Lung (tissue), 12 donors: Measurements from ENCODE around the gene DHRS12. TPM values are rescaled to one million over a fixed set of nuclear protein-coding genes. Genes with fewer than 3 reads are reported as not detected.

Experiments used
- ATAC-seq: fragments of 200-7000 bp; cut with Tn5 transposase; one replicate; pipeline ENCODE4 v1.9.1; 2020; ENCODE audit warnings: moderate number of reproducible peaks; ENCODE audit not compliant: insufficient read depth, low FRiP score
- DNase-seq, 3 donors: peaks; one replicate each; pipeline ENCODE4 v3.0.0-alpha.2; 2013 to 2017
- H3K27ac ChIP-seq, 2 donors: one replicate each; pipeline ENCODE4 v1.5.1; 2013; ENCODE audit warnings: mild to moderate bottlenecking in 2 of 2, moderate library complexity in 2 of 2, control low read depth in 1 of 2, inconsistent platforms in 1 of 2, low read depth in 1 of 2, low read length in 1 of 2
- H3K27me3 ChIP-seq, 3 donors: one replicate each; pipeline ENCODE4 v1.5.1; 2013; ENCODE audit warnings: low read length in 2 of 3; ENCODE audit not compliant: control insufficient read depth in 3 of 3, insufficient read depth in 3 of 3
- H3K36me3 ChIP-seq, 4 donors: one replicate each; pipeline ENCODE4 v1.5.1; 2013; ENCODE audit warnings: low read length in 4 of 4, mild to moderate bottlenecking in 1 of 4, moderate library complexity in 1 of 4; ENCODE audit not compliant: control insufficient read depth in 4 of 4, insufficient read depth in 4 of 4
- H3K4me1 ChIP-seq, 5 donors: one replicate each; pipeline ENCODE4 v1.5.1; 2013; ENCODE audit warnings: low read length in 5 of 5, mild to moderate bottlenecking in 2 of 5, moderate library complexity in 1 of 5; ENCODE audit not compliant: control insufficient read depth in 5 of 5, insufficient read depth in 5 of 5
- H3K4me3 ChIP-seq: one replicate; pipeline ENCODE4 v1.5.1; 2013; ENCODE audit warnings: mild to moderate bottlenecking, control low read depth, moderate library complexity
- H3K9ac ChIP-seq, 2 donors: one replicate each; pipeline ENCODE4 v1.5.1; 2013; ENCODE audit warnings: low read length in 2 of 2, control low read depth in 1 of 2; ENCODE audit not compliant: insufficient read depth in 1 of 2
- H3K9me3 ChIP-seq, 4 donors: one replicate each; pipeline ENCODE4 v1.5.1; 2013; ENCODE audit warnings: low read length in 3 of 4, mild to moderate bottlenecking in 1 of 4, moderate library complexity in 1 of 4; ENCODE audit not compliant: control insufficient read depth in 4 of 4, insufficient read depth in 3 of 4
- WGBS, 2 donors: extraction: QIAGEN DNeasy Blood & Tissue Kit; methylation state at CpG; one replicate each; pipeline ENCODE4 v1.1.7; 2013; 5-methylcytosine and 5-hydroxymethylcytosine counted together
- polyA plus RNA-seq, 2 donors: library from polyadenylated mRNA; stranded (reverse); fragments of 200-250 nt; gene quantifications; one replicate each; pipeline ENCODE4 v1.2.1, GENCODE V29; 2013
- total RNA-seq, 2 donors: library from RNA; depleted of rRNA in 1 of 2; stranded (reverse); fragments of >200 nt in 1 of 2; gene quantifications; one replicate each; pipeline ENCODE4 v1.2.1, GENCODE V29; 2014 to 2021
- TF ChIP-seq, protein P1 (sequence below): IDR thresholded peaks from 2 replicates; pipeline ENCODE4 v1.5.1; 2012; ENCODE audit warnings: mild to moderate bottlenecking; ENCODE audit errors: control extremely low read depth, extremely low read depth
- donor health status: control.
- donor health status: control.
- donor health status: Bipolar disorder and iron deficiency.
- donor health status: healthy.
- donor health status: DM: yes; HTN: yes; CAD: no.

The DHRS12 gene
- total and polyA plus RNA-seq, 4 donors, result 8.5 to 17.9 (median 12.0) TPM

DNA sequence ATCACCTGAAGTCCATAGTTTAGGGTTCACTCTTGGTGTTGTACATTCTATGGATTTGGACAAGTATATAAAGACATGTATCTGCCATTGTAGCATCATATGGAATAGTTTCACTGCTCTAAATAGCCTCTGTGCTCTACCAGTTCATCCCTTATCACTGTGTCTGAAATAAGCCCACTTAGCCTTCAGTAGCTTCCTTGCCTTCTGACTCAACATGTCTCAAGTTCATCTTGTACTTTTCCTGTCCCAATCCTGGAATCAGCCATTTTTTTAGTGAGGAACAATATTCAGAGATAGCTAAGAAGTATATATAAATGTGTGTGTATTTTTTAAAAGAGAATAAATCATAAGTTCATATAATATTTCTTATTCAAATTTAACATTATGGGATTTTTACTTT is 79.2 kb downstream of the DHRS12 start:
- H3K36me3 ChIP-seq, result peaks cover 0 to 5% (median 3%) of the 10 kb centered on the region in 4 donors
- H3K27me3 ChIP-seq, result no peaks in the 10 kb centered on the region
- ATAC-seq, result no peak
- no peak overlapping the region for H3K9ac ChIP-seq
- peaks cover 0 to 41% (median 14%) of the 10 kb centered on the region in 5 donors for H3K4me1 ChIP-seq
- H3K27ac ChIP-seq, result peak overlapping the region in 1 of 2 donors; percentile 50
- H3K9me3 ChIP-seq, result no peaks in the 10 kb centered on the region
- no peak for DNase-seq
- H3K4me3 ChIP-seq, result no peak overlapping the region
- TF ChIP-seq, protein P1, sequence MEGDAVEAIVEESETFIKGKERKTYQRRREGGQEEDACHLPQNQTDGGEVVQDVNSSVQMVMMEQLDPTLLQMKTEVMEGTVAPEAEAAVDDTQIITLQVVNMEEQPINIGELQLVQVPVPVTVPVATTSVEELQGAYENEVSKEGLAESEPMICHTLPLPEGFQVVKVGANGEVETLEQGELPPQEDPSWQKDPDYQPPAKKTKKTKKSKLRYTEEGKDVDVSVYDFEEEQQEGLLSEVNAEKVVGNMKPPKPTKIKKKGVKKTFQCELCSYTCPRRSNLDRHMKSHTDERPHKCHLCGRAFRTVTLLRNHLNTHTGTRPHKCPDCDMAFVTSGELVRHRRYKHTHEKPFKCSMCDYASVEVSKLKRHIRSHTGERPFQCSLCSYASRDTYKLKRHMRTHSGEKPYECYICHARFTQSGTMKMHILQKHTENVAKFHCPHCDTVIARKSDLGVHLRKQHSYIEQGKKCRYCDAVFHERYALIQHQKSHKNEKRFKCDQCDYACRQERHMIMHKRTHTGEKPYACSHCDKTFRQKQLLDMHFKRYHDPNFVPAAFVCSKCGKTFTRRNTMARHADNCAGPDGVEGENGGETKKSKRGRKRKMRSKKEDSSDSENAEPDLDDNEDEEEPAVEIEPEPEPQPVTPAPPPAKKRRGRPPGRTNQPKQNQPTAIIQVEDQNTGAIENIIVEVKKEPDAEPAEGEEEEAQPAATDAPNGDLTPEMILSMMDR, result no peak

DNA sequence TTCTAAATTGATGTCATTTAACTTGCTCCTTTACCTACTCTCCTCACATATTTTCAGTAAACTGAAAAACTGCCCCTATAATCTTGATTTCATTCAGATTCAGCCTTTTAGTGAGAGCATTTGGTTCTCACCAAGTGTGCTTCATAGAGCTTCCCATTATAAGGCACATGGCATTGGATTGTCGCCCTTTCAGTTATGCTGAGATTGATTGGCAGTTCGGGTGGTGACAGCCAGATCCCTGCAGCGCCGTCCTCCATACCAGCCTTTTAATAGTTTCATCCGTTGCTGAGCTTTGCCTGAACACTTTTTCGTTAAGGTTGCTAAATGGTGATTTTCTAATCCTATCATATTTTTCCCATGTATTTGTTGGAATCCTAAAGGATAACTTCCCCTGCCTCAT is 80.4 kb downstream of the DHRS12 start:
- DNase-seq (no peak), ATAC-seq (no peak)
- TF ChIP-seq, protein P1, result no peak
- Histone ChIP-seq H3K36me3 (peaks cover 2 to 4% (median 3%) of the 10 kb centered on the region in 4 donors), H3K4me1 (peaks cover 0 to 30% (median 17%) of the 10 kb centered on the region in 5 donors), H3K9ac (no peak overlapping the region), H3K9me3 (no peaks in the 10 kb centered on the region), H3K27ac (no peak overlapping the region), H3K4me3 (no peak overlapping the region), H3K27me3 (no peaks in the 10 kb centered on the region)
- WGBS, 2 donors, result 97 to 98% methylated on average over 6 of the region's 6 CpGs

DNA sequence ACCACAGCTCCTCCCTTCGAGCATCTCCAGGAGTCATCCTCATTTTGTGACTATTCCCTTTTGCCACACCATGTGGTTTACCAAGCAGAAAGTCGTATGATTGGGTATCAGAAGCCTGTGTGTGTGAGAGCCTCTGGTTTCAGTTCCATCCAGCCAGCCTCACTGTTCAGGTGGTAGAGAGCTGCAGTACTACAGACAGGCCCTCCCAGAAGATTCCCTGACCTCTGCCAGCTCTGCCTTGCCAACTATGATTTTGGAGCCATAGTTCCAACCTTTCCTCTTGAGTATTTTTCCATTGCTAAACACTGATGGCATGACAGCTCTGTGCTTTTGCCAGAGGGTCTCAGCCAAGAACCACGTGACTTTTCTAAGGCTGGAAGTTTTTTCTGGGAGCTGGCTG is 82.5 kb downstream of the DHRS12 start:
- DNase-seq, result peak in 2 of 3 donors; percentile 59 to 70
- Histone ChIP-seq H3K36me3 (peaks cover 2 to 4% (median 2%) of the 10 kb centered on the region in 4 donors), H3K9ac (no peak overlapping the region), H3K4me1 (peaks cover 0 to 14% (median 6%) of the 10 kb centered on the region in 5 donors), H3K27ac (peak overlapping the region in 1 of 2 donors; percentile 53), H3K27me3 (no peaks in the 10 kb centered on the region), H3K9me3 (no peaks in the 10 kb centered on the region), H3K4me3 (no peak overlapping the region)
- 74 to 88% methylated on average over 3 of the region's 3 CpGs for WGBS, 2 donors
- TF ChIP-seq, protein P1, result no peak
- ATAC-seq, result no peak

DNA sequence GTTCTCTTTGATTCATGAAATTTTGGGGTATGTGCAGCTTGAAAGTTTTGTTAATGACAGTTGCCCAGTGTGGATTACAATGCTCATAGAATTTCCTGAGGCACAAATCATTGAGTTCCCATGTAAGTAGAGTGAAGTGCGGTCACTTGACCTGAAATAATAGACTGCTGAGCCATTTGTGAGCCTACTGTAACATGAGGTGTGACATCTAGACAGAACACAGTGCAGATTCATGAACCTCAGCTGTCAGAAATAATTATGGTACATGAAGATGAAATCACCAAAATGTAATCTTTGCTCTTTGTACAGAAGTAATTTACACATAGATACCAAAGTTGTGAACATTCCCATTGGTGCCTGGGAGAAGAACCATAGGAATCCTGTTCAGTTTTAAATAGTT is 84.6 kb downstream of the DHRS12 start:
- Histone ChIP-seq H3K4me3 (no peak overlapping the region), H3K9me3 (no peaks in the 10 kb centered on the region), H3K36me3 (peaks cover 0 to 2% (median under 1%) of the 10 kb centered on the region in 4 donors), H3K27me3 (no peaks in the 10 kb centered on the region), H3K27ac (no peak overlapping the region), H3K4me1 (peaks cover 0 to 7% (median 3%) of the 10 kb centered on the region in 5 donors), H3K9ac (no peak overlapping the region)
- TF ChIP-seq, protein P1, result no peak
- ATAC-seq, result no peak
- DNase-seq, result no peak
- WGBS, 2 donors, result 95 to 100% methylated on average over 1 of the region's 1 CpG
